DOHH2 (cell line): Measurements from ENCODE around the gene ZNF532.

Experiments used
- CTCF ChIP-seq: fragments of 200-600 bp; sonication (generic); IDR thresholded peaks from one replicate; pipeline ENCODE4 v1.5.1; 2014; ENCODE audit warnings: antibody characterized with exemption, mild to moderate bottlenecking, low read depth, low read length; ENCODE audit not compliant: poor library complexity, severe bottlenecking
- EZH2phosphoT487 ChIP-seq: fragments of 200-600 bp; sonication (generic); IDR thresholded peaks from 2 replicates; pipeline ENCODE4 v1.6.1; 2017; ENCODE audit warnings: borderline replicate concordance, mild to moderate bottlenecking, antibody characterized with exemption, low read length, moderate library complexity, mixed read lengths

GRCh38 chr18:59026831-59027410 lies 162.2 kb downstream of the ZNF532 start:
- TF ChIP-seq CTCF: no peak
- TF ChIP-seq EZH2phosphoT487: no peak
